Endometrial microvascular endothelial cells (primary cell): Measurements from ENCODE around the gene GCLC. TPM values are rescaled to one million over a fixed set of nuclear protein-coding genes. Genes with fewer than 3 reads are reported as not detected.

ENCODE experiments used
- in situ Hi-C: cut with HindIII; loops from 2 replicates; pipeline ENCODE4 v1.10.0; 2017; ENCODE audit warnings: low sequenced_read_pairs, low pct_unique_long_range_greater_than_20kb; ENCODE audit errors: inconsistent ontology term
- total RNA-seq: library from RNA; depleted of rRNA; stranded (reverse); fragments of >200 nt; gene quantifications from one replicate; pipeline ENCODE4 v1.2.3, GENCODE V29; 2015; ENCODE audit errors: inconsistent ontology term

The GCLC gene
- total RNA-seq, 1 donor from 2014 or later: 25.9 TPM

GRCh38 chr6:53469163-53469562, 75.7 kb downstream of the GCLC start:
- in situ Hi-C loops: no loop called here

GRCh38 chr6:53466257-53466656, 78.6 kb downstream of the GCLC start:
- in situ Hi-C loops: no loop called here

GRCh38 chr6:53465732-53466131, 79.2 kb downstream of the GCLC start:
- in situ Hi-C loops: no loop called here

- in situ Hi-C loops: no loop called here
Observed at GRCh38 chr6:53464927-53465460, 79.9 kb downstream of the GCLC start.

- in situ Hi-C loops: no loop called here
Observed at GRCh38 chr6:53464483-53464882, 80.4 kb downstream of the GCLC start.

- in situ Hi-C loops: no loop called here
Observed at GRCh38 chr6:53461696-53462095, 83.2 kb downstream of the GCLC start.

- in situ Hi-C loops: no loop called here
Observed at GRCh38 chr6:53461041-53461656, 83.8 kb downstream of the GCLC start.

- in situ Hi-C loops: no loop called here
Observed at GRCh38 chr6:53458105-53458866, 86.6 kb downstream of the GCLC start.

- in situ Hi-C loops: no loop called here
Observed at GRCh38 chr6:53456809-53457208, 88.1 kb downstream of the GCLC start.

- in situ Hi-C loops: no loop called here
Observed at GRCh38 chr6:53455678-53456077, 89.2 kb downstream of the GCLC start.

GRCh38 chr6:53451165-53451564, 93.7 kb downstream of the GCLC start:
- in situ Hi-C loops: no loop called here

- in situ Hi-C loops: no loop called here
Observed at GRCh38 chr6:53447865-53448264, 97.0 kb downstream of the GCLC start.

Other genes starting within 250 kb of the GCLC start
- gene ELOVL5, start 196.2 kb downstream of the GCLC start, total RNA-seq: 94.4 TPM
- not detected for gene KLHL31, start 120.7 kb upstream of the GCLC start, total RNA-seq
- gene LRRC1, start 249.9 kb upstream of the GCLC start, total RNA-seq: 10.2 TPM